H1 (cell line): ENCODE results near the gene CACNA1C.

Experiments
- ASH2L ChIP-seq: fragments of 200-600, 300-600 bp; sonication (generic); IDR thresholded peaks from one replicate; pipeline ENCODE4 v1.7.1; 2017; ENCODE audit warnings: low read length
- BRCA1 ChIP-seq: IDR thresholded peaks from 2 replicates; pipeline ENCODE4 v1.6.1; 2012; ENCODE audit warnings: low read depth, low read length, improper control_type of control experiment
- CBX8 ChIP-seq: fragments of 300-800, 300-1000 bp; sonication (generic); IDR thresholded peaks from 2 replicates; pipeline ENCODE4 v1.7.1; 2016; ENCODE audit warnings: low read depth, low read length, borderline replicate concordance
- CEBPB ChIP-seq: IDR thresholded peaks from 2 replicates; pipeline ENCODE4 v1.6.1; 2012; ENCODE audit warnings: low read depth, low read length
- CHD2 ChIP-seq: IDR thresholded peaks from 2 replicates; pipeline ENCODE4 v1.6.1; 2012; ENCODE audit warnings: low read length, improper control_type of control experiment
- JUN ChIP-seq: IDR thresholded peaks from 2 replicates; pipeline ENCODE4 v1.6.1; 2011; ENCODE audit warnings: low read depth, mild to moderate bottlenecking, improper control_type of control experiment, low read length
- SIRT6 ChIP-seq: IDR thresholded peaks from one replicate; pipeline ENCODE4 v1.7.1; 2012; ENCODE audit warnings: low read length, inconsistent platforms
- SP1 ChIP-seq: IDR thresholded peaks from 2 replicates; pipeline ENCODE4 v1.6.1; 2011; ENCODE audit warnings: low read depth, low read length
- SUZ12 ChIP-seq: fragments of 200-600 bp; sonication (generic); IDR thresholded peaks from 2 replicates; pipeline ENCODE4 v1.6.1; 2012; ENCODE audit warnings: mild to moderate bottlenecking, inconsistent platforms, low read length, moderate library complexity, mixed read lengths
- TAF1 ChIP-seq: IDR thresholded peaks from 2 replicates; pipeline ENCODE4 v1.6.1; 2011; ENCODE audit warnings: mild to moderate bottlenecking, low read depth, low read length
- TBP ChIP-seq: IDR thresholded peaks from 2 replicates; pipeline ENCODE4 v1.6.1; 2011; ENCODE audit warnings: low read depth, low read length, improper control_type of control experiment
- YY1 ChIP-seq: IDR thresholded peaks from 2 replicates; pipeline ENCODE4 v1.6.1; 2011; ENCODE audit warnings: low read depth, mild to moderate bottlenecking, low read length
- TF ChIP-seq, protein P1 (sequence below), 3 experiments: IDR thresholded peaks; 1 replicate in 2 of 3; 2 replicates in 1 of 3; pipeline versions ENCODE4 v1.5.1 to v1.6.1; 2011; ENCODE audit warnings: low read length in 3 of 3, mild to moderate bottlenecking in 3 of 3, inconsistent platforms in 2 of 3, low read depth in 1 of 3, moderate library complexity in 1 of 3; ENCODE audit not compliant: insufficient read depth in 1 of 3; ENCODE audit errors: control extremely low read depth in 1 of 3
- TF ChIP-seq, protein P2 (sequence below): IDR thresholded peaks from 2 replicates; pipeline ENCODE4 v1.6.1; 2012; ENCODE audit warnings: inconsistent platforms

DNA sequence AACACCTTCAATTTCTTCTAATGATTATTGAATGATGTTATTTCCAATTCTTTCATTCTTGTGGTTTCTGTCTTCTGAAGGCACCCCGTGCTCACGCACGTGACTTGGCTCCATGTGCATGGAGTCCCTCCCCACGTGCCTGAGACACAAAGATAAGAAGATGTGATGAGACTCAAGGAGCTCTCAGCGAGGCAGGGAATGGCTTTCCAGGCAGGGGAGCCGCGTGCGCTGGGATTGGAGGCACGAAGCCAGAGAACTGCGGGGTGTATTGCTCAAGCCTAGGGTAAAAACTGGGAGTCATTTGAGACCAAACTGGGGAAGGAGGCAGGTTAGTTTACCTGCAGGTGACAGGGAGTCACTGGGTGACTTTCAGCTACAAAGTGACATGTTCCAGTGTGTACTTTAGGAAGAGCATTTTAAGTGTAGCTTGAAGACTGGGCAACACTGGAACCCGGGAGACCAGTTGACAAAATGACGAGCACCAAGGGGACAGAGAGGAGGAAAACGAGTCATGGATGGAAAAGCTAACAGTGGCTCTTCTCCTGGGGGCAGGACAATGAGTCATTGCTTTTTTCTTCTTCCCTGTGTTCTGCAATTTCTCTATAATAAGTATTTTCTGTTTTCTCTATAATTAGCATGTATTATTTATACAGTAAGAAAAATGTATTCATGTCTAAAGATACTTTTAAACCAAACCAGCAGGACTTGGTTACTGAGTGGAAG, 430.3 kb downstream of the CACNA1C start:
- TF ChIP-seq SIRT6 (no peak), SP1 (no peak), CBX8 (no peak), BRCA1 (no peak), CHD2 (no peak), YY1 (no peak), TBP (no peak), JUN (no peak), SUZ12 (no peak), TAF1 (no peak), CEBPB (no peak), ASH2L (no peak)
- TF ChIP-seq, protein P1, sequence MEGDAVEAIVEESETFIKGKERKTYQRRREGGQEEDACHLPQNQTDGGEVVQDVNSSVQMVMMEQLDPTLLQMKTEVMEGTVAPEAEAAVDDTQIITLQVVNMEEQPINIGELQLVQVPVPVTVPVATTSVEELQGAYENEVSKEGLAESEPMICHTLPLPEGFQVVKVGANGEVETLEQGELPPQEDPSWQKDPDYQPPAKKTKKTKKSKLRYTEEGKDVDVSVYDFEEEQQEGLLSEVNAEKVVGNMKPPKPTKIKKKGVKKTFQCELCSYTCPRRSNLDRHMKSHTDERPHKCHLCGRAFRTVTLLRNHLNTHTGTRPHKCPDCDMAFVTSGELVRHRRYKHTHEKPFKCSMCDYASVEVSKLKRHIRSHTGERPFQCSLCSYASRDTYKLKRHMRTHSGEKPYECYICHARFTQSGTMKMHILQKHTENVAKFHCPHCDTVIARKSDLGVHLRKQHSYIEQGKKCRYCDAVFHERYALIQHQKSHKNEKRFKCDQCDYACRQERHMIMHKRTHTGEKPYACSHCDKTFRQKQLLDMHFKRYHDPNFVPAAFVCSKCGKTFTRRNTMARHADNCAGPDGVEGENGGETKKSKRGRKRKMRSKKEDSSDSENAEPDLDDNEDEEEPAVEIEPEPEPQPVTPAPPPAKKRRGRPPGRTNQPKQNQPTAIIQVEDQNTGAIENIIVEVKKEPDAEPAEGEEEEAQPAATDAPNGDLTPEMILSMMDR (IDR thresholded peaks at IDR 0.05; ENCODE audit: control extremely low read depth in 1 of 3, insufficient read depth in 1 of 3, low read depth in 1 of 3, low read length in 3 of 3): no peak
- TF ChIP-seq, protein P2, sequence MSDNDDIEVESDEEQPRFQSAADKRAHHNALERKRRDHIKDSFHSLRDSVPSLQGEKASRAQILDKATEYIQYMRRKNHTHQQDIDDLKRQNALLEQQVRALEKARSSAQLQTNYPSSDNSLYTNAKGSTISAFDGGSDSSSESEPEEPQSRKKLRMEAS: no peak
